ENCODE results near the gene SLC39A5. TPM values are rescaled to one million over a fixed set of nuclear protein-coding genes. Genes with fewer than 3 reads are reported as not detected.

SLC39A5 gene
- total and polyA plus RNA-seq, 2 of the 8 experiments (the other 6 are each of a cell fraction or from before 2014, with no cell fraction given), result 0.27 TPM; not detected in 1

- H2BK5ac ChIP-seq (ENCODE audit: low read depth, low read length), result no peak overlapping the region
- no peak overlapping the region for H3K4me3 ChIP-seq (ENCODE audit: extremely low read depth in 1 of 4, insufficient read depth in 2 of 4, low read depth in 3 of 4, low read length in 4 of 4)
- H3K27me3 ChIP-seq (replicated peaks in 1 of 4; ENCODE audit: control insufficient read depth in 3 of 4, extremely low read depth in 1 of 4, insufficient read depth in 3 of 4, low read length in 3 of 4), result no peaks in the 10 kb centered on the region
- FAIRE-seq (no peak), DNase-seq (ENCODE audit: low read depth in 1 of 2, low spot score in 2 of 2) (no peak)
- no peak overlapping the region for H2BK12ac ChIP-seq (ENCODE audit: low read depth, low read length)
- H4K8ac ChIP-seq (ENCODE audit: extremely low read depth, insufficient read depth, low read length), result no peak overlapping the region
- no peak overlapping the region for H4K91ac ChIP-seq (replicated peaks; ENCODE audit: insufficient read length, low read length)
- no peak overlapping the region for H3K9ac ChIP-seq (replicated peaks in 1 of 4; ENCODE audit: extremely low read depth in 1 of 4, low read depth in 3 of 4, low read length in 3 of 4)
- H3K18ac ChIP-seq (ENCODE audit: extremely low read depth, low read length), result no peak overlapping the region
- no peak overlapping the region for H3K23ac ChIP-seq (ENCODE audit: insufficient read length)
- no peak overlapping the region for H2AFZ ChIP-seq (ENCODE audit: low read length)
- no peaks in the 10 kb centered on the region for H3K9me3 ChIP-seq (ENCODE audit: insufficient read depth in 2 of 2, low read depth in 1 of 2, low read length in 1 of 2)
- no peaks in the 10 kb centered on the region for H3K23me2 ChIP-seq (ENCODE audit: low read depth, low read length)
- no peak overlapping the region for H3K56ac ChIP-seq (replicated peaks; ENCODE audit: insufficient read length, low read depth, low read length)
- CTCF ChIA-PET (ENCODE audit: partially characterized antibody), result interaction anchor here (0.7 to 4.5 kb wide), 12 partner anchors 9 to 122 kb away, joined by 3 to 33 read pairs (median 4); partner anchors contain the start of genes ANKRD52, RNF41 and SMARCC2
- POLR2A ChIA-PET (ENCODE audit: partially characterized antibody), result interaction anchor here (0.5 to 5.6 kb wide), 16 partner anchors 9 to 168 kb away, joined by 3 to 26 read pairs (median 5); partner anchors contain the start of genes ANKRD52, COQ10A, ERBB3 and PA2G4
- H2AK5ac ChIP-seq (ENCODE audit: low read depth, low read length), result no peak overlapping the region
- WGBS, 2 experiments (ENCODE audit: extremely low coverage in 1 of 2, insufficient coverage in 1 of 2, insufficient read length in 1 of 2, insufficient replicate concordance in 2 of 2, low coverage in 1 of 2, low lambda C conversion rate in 2 of 2, missing lambda C conversion rate in 1 of 2), result 99% methylated on average over 16 of the region's 16 CpGs; no CpG with 5 or more reads in 1 of the 2 experiments
- H3K4me1 ChIP-seq (replicated peaks in 1 of 4; ENCODE audit: control insufficient read depth in 3 of 4, insufficient read depth in 4 of 4, low read length in 3 of 4), result no peaks in the 10 kb centered on the region
- H2BK15ac ChIP-seq (ENCODE audit: low read length), result no peak overlapping the region
- TF ChIP-seq ASH2L (IDR thresholded peaks at IDR 0.05; ENCODE audit: low read length), result no peak
- no peak for TF ChIP-seq JUND (IDR thresholded peaks at IDR 0.05; ENCODE audit: low read length)
- no peak for TF ChIP-seq CTBP2 (IDR thresholded peaks at IDR 0.05; ENCODE audit: borderline replicate concordance, insufficient read depth, insufficient read length, low read length)
- no peak for TF ChIP-seq JUN (IDR thresholded peaks at IDR 0.05; ENCODE audit: low read depth, low read length)
- no peak for TF ChIP-seq RXRA (IDR thresholded peaks at IDR 0.05; ENCODE audit: insufficient read depth, low read depth, low read length)
- no peak for TF ChIP-seq RFX5 (IDR thresholded peaks at IDR 0.05; ENCODE audit: borderline replicate concordance, low read depth, low read length)
- TF ChIP-seq YY1 (IDR thresholded peaks at IDR 0.05; ENCODE audit: low read depth, low read length), result no peak
- no peak for TF ChIP-seq FOSL1 (IDR thresholded peaks at IDR 0.05; ENCODE audit: insufficient read depth, low read depth, low read length)
- TF ChIP-seq GABPA (IDR thresholded peaks at IDR 0.05; ENCODE audit: borderline replicate concordance, insufficient read depth, low read length), result no peak
- H3K79me2 ChIP-seq (ENCODE audit: control insufficient read depth in 1 of 2, insufficient read depth in 2 of 2, low read length in 2 of 2), result no peaks in the 10 kb centered on the region
- no peak overlapping the region for H2BK120ac ChIP-seq (replicated peaks; ENCODE audit: low read depth, low read length)
- no peak overlapping the region for H4K5ac ChIP-seq (ENCODE audit: insufficient read length, low read depth, low read length)
- H3K4ac ChIP-seq (replicated peaks; ENCODE audit: insufficient read length, low read depth, low read length), result no peak overlapping the region
- H3K27ac ChIP-seq (ENCODE audit: low read depth, low read length), result no peak overlapping the region
- no peak overlapping the region for H3K14ac ChIP-seq (ENCODE audit: insufficient read length)
- peaks cover 36 to 77% (median 67%) of the 10 kb centered on the region in 4 experiments for H3K36me3 ChIP-seq (ENCODE audit: control insufficient read depth in 2 of 4, insufficient read depth in 4 of 4, low read length in 3 of 4)
- H2BK20ac ChIP-seq (ENCODE audit: low read length), result no peak overlapping the region
- H3K79me1 ChIP-seq (ENCODE audit: low read depth, low read length), result no peaks in the 10 kb centered on the region
- no peak overlapping the region for H3K4me2 ChIP-seq (ENCODE audit: insufficient read depth in 1 of 2, low read depth in 2 of 2, low read length in 2 of 2)
- H4K20me1 ChIP-seq (replicated peaks in 1 of 2; ENCODE audit: control insufficient read depth in 1 of 2, insufficient read depth in 2 of 2, low read length in 2 of 2), result peaks cover 0 to 6% of the 10 kb centered on the region in 2 experiments
Measured at GRCh38 chr12:56247923-56248322, 18.1 kb downstream of the SLC39A5 start.
